Endothelial cell of umbilical vein (primary cell): ENCODE measurements around the gene CYFIP1. TPM values are rescaled to one million over a fixed set of nuclear protein-coding genes. Genes with fewer than 3 reads are reported as not detected.

Experiments
- BruUV-seq: library from RNA; stranded (reverse); fragments of 400-500 nt; replicated peaks from 2 replicates; lab custom pipeline; 2021; lab: Mats Ljungman, UMichigan
- CTCF ChIA-PET: fragments of 300-600, 350-600 bp; sonication (Branson Sonifier 250); formaldehyde crosslinking; loops from one replicate; lab custom pipeline; 2021; ENCODE audit warnings: antibody characterized with exemption, inconsistent platforms; lab: Charles Lee
- POLR2A ChIA-PET: fragments of 300-600, 350-600 bp; sonication (Branson Sonifier 250); formaldehyde crosslinking; loops from one replicate; lab custom pipeline; 2021; ENCODE audit warnings: antibody characterized with exemption, inconsistent platforms; lab: Charles Lee
- DNase-seq: peaks from one replicate; pipeline ENCODE4 v3.0.0-alpha.2; 2011; ENCODE audit warnings: low read depth, low spot score
- FAIRE-seq: peaks from 2 replicates; lab custom pipeline; 2011; peaks lifted over from hg19 to GRCh38; lab: Jason Lieb, UNC
- H2AFZ ChIP-seq: 2 replicates; pipeline ENCODE4 v1.6.0; 2012; ENCODE audit warnings: low read depth, low read length, control low read depth, inconsistent platforms
- H3K27ac ChIP-seq: 2 replicates; pipeline ENCODE4 v1.5.1; 2011; ENCODE audit warnings: low read depth, mild to moderate bottlenecking, control low read depth, low read length, moderate library complexity; ENCODE audit not compliant: insufficient read depth
- H3K27me3 ChIP-seq, 2 experiments: 2 replicates each; pipeline versions ENCODE4 v1.6.0 to v1.6.1; 2011; ENCODE audit warnings: low read length in 2 of 2, mixed read lengths in 1 of 2; ENCODE audit not compliant: control insufficient read depth in 2 of 2, insufficient read depth in 2 of 2
- H3K36me3 ChIP-seq, 2 experiments: 2 replicates in 1 of 2; 3 replicates in 1 of 2; pipeline ENCODE4 v1.5.1; 2011; ENCODE audit warnings: low read length in 2 of 2, mild to moderate bottlenecking in 1 of 2, moderate library complexity in 1 of 2; ENCODE audit not compliant: control insufficient read depth in 2 of 2, insufficient read depth in 2 of 2; ENCODE audit errors: extremely low read depth in 1 of 2
- H3K4me1 ChIP-seq: 3 replicates; pipeline ENCODE4 v1.5.1; 2011; ENCODE audit warnings: mild to moderate bottlenecking, low read length; ENCODE audit not compliant: control insufficient read depth, insufficient read depth; ENCODE audit errors: extremely low read depth
- H3K4me2 ChIP-seq: 2 replicates; pipeline ENCODE4 v1.6.1; 2011; ENCODE audit warnings: low read length, control low read depth, mixed read lengths; ENCODE audit not compliant: insufficient read depth
- H3K4me3 ChIP-seq, 3 experiments: fragments of 200-600 bp in 1 of 3; sonication (generic), shearing (Covaris generic) in 1 of 3; replicated peaks in 1 of 3; 2 replicates each; pipeline ENCODE4 v1.5.1; 2011 to 2016; ENCODE audit warnings: control low read depth in 3 of 3, low read length in 3 of 3, mild to moderate bottlenecking in 2 of 3, inconsistent platforms in 1 of 3, low read depth in 1 of 3, moderate library complexity in 1 of 3; ENCODE audit not compliant: insufficient read depth in 1 of 3
- H3K79me2 ChIP-seq: 2 replicates; pipeline ENCODE4 v1.6.0; 2012; ENCODE audit warnings: low read length, inconsistent platforms; ENCODE audit not compliant: control insufficient read depth, insufficient read depth
- H3K9ac ChIP-seq: replicated peaks from 2 replicates; pipeline ENCODE3; 2011; ENCODE audit warnings: low read length, control low read depth; ENCODE audit not compliant: insufficient read depth; ENCODE audit errors: extremely low read depth
- H3K9me1 ChIP-seq: replicated peaks from 3 replicates; pipeline ENCODE4 v1.6.0; 2011; ENCODE audit warnings: mild to moderate bottlenecking, low read length; ENCODE audit not compliant: control insufficient read depth, insufficient read depth; ENCODE audit errors: extremely low read depth
- H3K9me3 ChIP-seq: replicated peaks from 2 replicates; pipeline ENCODE4 v1.5.1; 2012; ENCODE audit warnings: low read length, inconsistent platforms; ENCODE audit not compliant: control insufficient read depth, insufficient read depth
- H4K20me1 ChIP-seq: replicated peaks from 2 replicates; pipeline ENCODE3; 2011; ENCODE audit warnings: mild to moderate bottlenecking, low read length; ENCODE audit not compliant: control insufficient read depth, insufficient read depth; ENCODE audit errors: extremely low read depth
- EZH2 ChIP-seq: IDR thresholded peaks from 2 replicates; pipeline ENCODE4 v1.6.1; 2012; ENCODE audit warnings: borderline replicate concordance, low read depth, mild to moderate bottlenecking, moderate library complexity, low read length, inconsistent platforms; ENCODE audit not compliant: severe bottlenecking
- FOS ChIP-seq: IDR thresholded peaks from 2 replicates; pipeline ENCODE4 v1.6.1; 2011; ENCODE audit warnings: mild to moderate bottlenecking, low read length, moderate library complexity, borderline replicate concordance; ENCODE audit not compliant: insufficient read depth
- GATA2 ChIP-seq: IDR thresholded peaks from 2 replicates; pipeline ENCODE4 v1.7.0; 2011; ENCODE audit warnings: low read depth, mild to moderate bottlenecking, moderate library complexity, mixed read lengths, low read length; ENCODE audit not compliant: insufficient read length, insufficient read depth
- JUN ChIP-seq: IDR thresholded peaks from 2 replicates; pipeline ENCODE4 v1.6.1; 2011; ENCODE audit warnings: borderline replicate concordance, low read depth; ENCODE audit not compliant: insufficient read length, insufficient read depth
- MYC ChIP-seq: IDR thresholded peaks from one replicate; pipeline ENCODE4 v1.6.1; 2011; ENCODE audit warnings: mild to moderate bottlenecking, low read depth, low read length
- POLR2A ChIP-seq: IDR thresholded peaks from 2 replicates; pipeline ENCODE4 v1.6.1; 2012; ENCODE audit warnings: low read depth, mild to moderate bottlenecking, control low read depth, low read length
- POLR2AphosphoS5 ChIP-seq: IDR thresholded peaks from 2 replicates; pipeline ENCODE4 v1.6.1; 2012; ENCODE audit warnings: low read depth, mild to moderate bottlenecking, control low read depth, low read length, moderate library complexity; ENCODE audit not compliant: insufficient read depth
- dilution Hi-C: fragments of 300-500 bp; cut with MboI; formaldehyde crosslinking; loops from one replicate; pipeline ENCODE4 v1.15.0; 2019; ENCODE audit warnings: low sequenced_read_pairs; ENCODE audit not compliant: extremely low pct_ligation_motif_present
- intact Hi-C: fragments of 100-400 bp; cut with micrococcal nuclease; formaldehyde crosslinking; loops from one replicate; pipeline ENCODE4 v1.10.0; 2022
- polyA plus RNA-seq, 4 experiments: library from polyadenylated mRNA; depleted of rRNA in 3 of 4; stranded (reverse) in 3 of 4; unstranded in 1 of 4; fragments of >200 nt; gene quantifications; 2 replicates each; pipeline versions ENCODE4 v1.2.1 to v1.2.3, GENCODE V29; 2011 to 2012; ENCODE audit warnings: missing spikeins in 1 of 4
- total RNA-seq: library from RNA; stranded (reverse); gene quantifications from 2 replicates; pipeline ENCODE4 v1.2.3, GENCODE V29; 2021
- TF ChIP-seq, protein P1 (sequence below): IDR thresholded peaks from 2 replicates; pipeline ENCODE4 v1.6.1; 2011; ENCODE audit not compliant: insufficient read depth, insufficient read length
- TF ChIP-seq, protein P2 (sequence below), 2 donors: IDR thresholded peaks; 1 replicate in 1 of 2; 2 replicates in 1 of 2; pipeline ENCODE4 v1.5.1; 2011; ENCODE audit warnings: low read length in 2 of 2, mild to moderate bottlenecking in 2 of 2, moderate library complexity in 2 of 2, control low read depth in 1 of 2, inconsistent platforms in 1 of 2, low read depth in 1 of 2; ENCODE audit not compliant: insufficient read depth in 1 of 2; ENCODE audit errors: extremely low read depth in 1 of 2

CYFIP1 gene
- total and polyA plus RNA-seq, 2 donors (not counting 3 experiments of a cell fraction or from before 2014, with no cell fraction given) = 81.4 to 158 TPM

DNA sequence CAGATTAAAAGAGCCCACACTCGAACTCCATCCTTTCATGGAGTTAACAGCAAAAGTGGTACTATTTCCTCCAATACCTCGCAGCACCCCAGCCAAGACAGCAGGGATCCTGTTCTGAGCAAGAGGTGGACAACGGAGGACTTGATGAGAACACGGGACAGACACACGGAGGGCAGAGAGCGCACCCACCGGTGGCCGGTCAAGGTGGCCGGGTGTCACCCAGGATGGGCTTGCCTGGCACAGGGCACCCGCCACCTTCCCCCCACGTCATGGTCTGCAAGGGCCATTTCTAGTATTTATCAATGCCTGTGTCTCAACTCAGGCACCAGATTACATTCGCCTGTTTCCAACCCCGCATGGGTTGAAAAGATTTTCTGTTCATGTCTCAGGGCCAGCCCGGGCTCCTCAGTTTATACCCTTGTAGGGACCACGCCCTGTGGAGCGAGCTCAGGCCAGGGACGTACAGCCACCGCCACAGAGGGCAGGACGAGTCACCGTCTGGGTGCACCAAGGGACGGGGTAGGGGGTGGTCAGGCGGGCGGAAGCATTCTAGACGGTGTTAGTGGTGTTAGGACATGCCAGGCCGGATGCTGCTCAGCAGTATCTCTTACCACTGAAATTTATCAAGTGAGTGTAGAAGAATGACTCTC lies 64.2 kb downstream of the CYFIP1 start:
- H3K9ac ChIP-seq = no peak overlapping the region
- BruUV-seq = no TSS peak

More for the DNA sequence above, 64.2 kb downstream of the CYFIP1 start:
- no peak for TF ChIP-seq EZH2
- no peak for TF ChIP-seq MYC
- TF ChIP-seq POLR2A = no peak
- TF ChIP-seq, protein P1, sequence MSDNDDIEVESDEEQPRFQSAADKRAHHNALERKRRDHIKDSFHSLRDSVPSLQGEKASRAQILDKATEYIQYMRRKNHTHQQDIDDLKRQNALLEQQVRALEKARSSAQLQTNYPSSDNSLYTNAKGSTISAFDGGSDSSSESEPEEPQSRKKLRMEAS = no peak
- TF ChIP-seq, protein P2, sequence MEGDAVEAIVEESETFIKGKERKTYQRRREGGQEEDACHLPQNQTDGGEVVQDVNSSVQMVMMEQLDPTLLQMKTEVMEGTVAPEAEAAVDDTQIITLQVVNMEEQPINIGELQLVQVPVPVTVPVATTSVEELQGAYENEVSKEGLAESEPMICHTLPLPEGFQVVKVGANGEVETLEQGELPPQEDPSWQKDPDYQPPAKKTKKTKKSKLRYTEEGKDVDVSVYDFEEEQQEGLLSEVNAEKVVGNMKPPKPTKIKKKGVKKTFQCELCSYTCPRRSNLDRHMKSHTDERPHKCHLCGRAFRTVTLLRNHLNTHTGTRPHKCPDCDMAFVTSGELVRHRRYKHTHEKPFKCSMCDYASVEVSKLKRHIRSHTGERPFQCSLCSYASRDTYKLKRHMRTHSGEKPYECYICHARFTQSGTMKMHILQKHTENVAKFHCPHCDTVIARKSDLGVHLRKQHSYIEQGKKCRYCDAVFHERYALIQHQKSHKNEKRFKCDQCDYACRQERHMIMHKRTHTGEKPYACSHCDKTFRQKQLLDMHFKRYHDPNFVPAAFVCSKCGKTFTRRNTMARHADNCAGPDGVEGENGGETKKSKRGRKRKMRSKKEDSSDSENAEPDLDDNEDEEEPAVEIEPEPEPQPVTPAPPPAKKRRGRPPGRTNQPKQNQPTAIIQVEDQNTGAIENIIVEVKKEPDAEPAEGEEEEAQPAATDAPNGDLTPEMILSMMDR (IDR thresholded peaks at IDR 0.05; ENCODE audit: extremely low read depth in 1 of 2, insufficient read depth in 1 of 2, low read depth in 1 of 2, low read length in 2 of 2) = no peak
- no peak for TF ChIP-seq POLR2AphosphoS5
- TF ChIP-seq GATA2 = no peak
- no peak for TF ChIP-seq FOS
- no peak for TF ChIP-seq JUN
- Histone ChIP-seq H3K36me3 (peaks cover 6 to 25% of the 10 kb centered on the region in 2 experiments), H3K4me2 (no peak overlapping the region), H3K4me1 (no peaks in the 10 kb centered on the region), H3K27ac (no peak overlapping the region), H2AFZ (no peak overlapping the region), H4K20me1 (no peaks in the 10 kb centered on the region), H3K9me1 (no peaks in the 10 kb centered on the region), H3K4me3 (no peak overlapping the region), H3K9me3 (no peaks in the 10 kb centered on the region), H3K27me3 (no peaks in the 10 kb centered on the region), H3K79me2 (no peaks in the 10 kb centered on the region)
- dilution Hi-C loops = no loop called here
- DNase-seq (no peak), FAIRE-seq (no peak)
- intact Hi-C loops = no loop called here
- POLR2A ChIA-PET = no interaction called here
- CTCF ChIA-PET = no interaction called here
